Panc1 (cell line): ENCODE data around the gene MPL. TPM values are rescaled to one million over a fixed set of nuclear protein-coding genes. Genes with fewer than 3 reads are reported as not detected.

Experiments used
- ATAC-seq: fragments of 200-7000 bp; cut with Tn5 transposase; 2 replicates; pipeline ENCODE4 v1.9.1; 2020; ENCODE audit warnings: mild to moderate bottlenecking, moderate library complexity
- BruUV-seq: library from RNA; stranded (reverse); fragments of 400-500 nt; replicated peaks from 2 replicates; lab custom pipeline; 2021; lab: Mats Ljungman, UMichigan
- CTCF ChIA-PET: fragments of 300-600 bp; sonication (Branson Sonifier 250); formaldehyde crosslinking; loops from one replicate; lab custom pipeline; 2022; ENCODE audit warnings: antibody characterized with exemption; lab: Charles Lee
- POLR2A ChIA-PET: fragments of 300-600 bp; sonication (Branson Sonifier 250); formaldehyde crosslinking; loops from one replicate; lab custom pipeline; 2022; ENCODE audit warnings: antibody characterized with exemption; lab: Charles Lee
- DNase-seq: peaks from one replicate; pipeline ENCODE4 v3.0.0-alpha.2; 2010; ENCODE audit warnings: low read depth, low spot score
- H3K27ac ChIP-seq: 2 replicates; pipeline ENCODE4 v1.5.1; 2011; ENCODE audit warnings: mild to moderate bottlenecking, low read length, inconsistent platforms
- H3K27me3 ChIP-seq: fragments of 200-500 bp; sonication (Bioruptor generic); 2 replicates; pipeline ENCODE4 v1.6.0; 2014; ENCODE audit warnings: low read length, inconsistent platforms; ENCODE audit not compliant: control insufficient read depth, insufficient read depth
- H3K36me3 ChIP-seq: fragments of 200-500 bp; sonication (Bioruptor generic); 2 replicates; pipeline ENCODE4 v1.5.1; 2014; ENCODE audit warnings: inconsistent platforms, mild to moderate bottlenecking, low read length, moderate library complexity; ENCODE audit not compliant: control insufficient read depth, insufficient read depth
- H3K4me1 ChIP-seq: 2 replicates; pipeline ENCODE4 v1.5.1; 2011; ENCODE audit warnings: inconsistent platforms, mild to moderate bottlenecking, low read length, moderate library complexity; ENCODE audit not compliant: control insufficient read depth, insufficient read depth
- H3K4me3 ChIP-seq, 2 experiments: 2 replicates each; pipeline ENCODE4 v1.5.1; 2011 to 2012; ENCODE audit warnings: low read depth in 2 of 2, low read length in 2 of 2, mild to moderate bottlenecking in 2 of 2, inconsistent platforms in 1 of 2, moderate library complexity in 1 of 2
- H3K9me3 ChIP-seq: fragments of 200-500 bp; sonication (Bioruptor generic); 2 replicates; pipeline ENCODE4 v1.5.1; 2014; ENCODE audit warnings: low read depth, mild to moderate bottlenecking, inconsistent platforms, low read length, moderate library complexity; ENCODE audit not compliant: control insufficient read depth, insufficient read depth
- CTCF ChIP-seq: fragments of 450-650 bp; IDR thresholded peaks from 2 replicates; pipeline ENCODE4 v1.5.1; 2017; ENCODE audit warnings: mild to moderate bottlenecking
- POLR2AphosphoS5 ChIP-seq: IDR thresholded peaks from 2 replicates; pipeline ENCODE4 v1.6.1; 2012; ENCODE audit warnings: mild to moderate bottlenecking, low read depth, low read length, moderate library complexity
- REST ChIP-seq, 2 experiments: IDR thresholded peaks; 2 replicates each; pipeline ENCODE4 v1.6.1; 2011 to 2012; ENCODE audit warnings: low read depth in 2 of 2, control low read depth in 1 of 2, low read length in 1 of 2, mild to moderate bottlenecking in 1 of 2, moderate library complexity in 1 of 2; ENCODE audit not compliant: insufficient read depth in 1 of 2
- SIN3A ChIP-seq: IDR thresholded peaks from 2 replicates; pipeline ENCODE4 v1.6.1; 2012; ENCODE audit warnings: low read depth, mild to moderate bottlenecking, low read length, moderate library complexity, borderline replicate concordance; ENCODE audit not compliant: insufficient read depth
- TCF7L2 ChIP-seq: IDR thresholded peaks from 2 replicates; pipeline ENCODE4 v1.6.1; 2011; ENCODE audit warnings: mild to moderate bottlenecking, low read depth, low read length, inconsistent platforms
- in situ Hi-C: cut with HindIII; loops from 2 replicates; pipeline ENCODE4 v1.10.0; 2016; ENCODE audit warnings: low sequenced_read_pairs, low pct_unique_long_range_greater_than_20kb
- intact Hi-C: fragments of 100-400 bp; cut with micrococcal nuclease; formaldehyde crosslinking; loops from one replicate; pipeline ENCODE4 v1.10.0; 2022; ENCODE audit not compliant: unreplicated experiment
- total RNA-seq: library from RNA; stranded (reverse); gene quantifications from one replicate; pipeline ENCODE4 v1.2.1, GENCODE V29; 2021; ENCODE audit not compliant: unreplicated experiment

The MPL gene
- total RNA-seq, 1 experiment from 2014 or later: not detected

GRCh38 chr1:43292679-43293078, 44.9 kb upstream of the MPL start:
- Histone ChIP-seq H3K9me3 (no peaks in the 10 kb centered on the region), H3K36me3 (no peaks in the 10 kb centered on the region), H3K4me3 (no peak overlapping the region), H3K27ac (no peak overlapping the region), H3K27me3 (no peaks in the 10 kb centered on the region), H3K4me1 (no peaks in the 10 kb centered on the region)
- CTCF ChIA-PET: no interaction called here
- intact Hi-C loops (no loop called here), in situ Hi-C loops (no loop called here)
- DNase-seq: no peak
- no TSS peak for BruUV-seq
- POLR2A ChIA-PET: no interaction called here
- TF ChIP-seq CTCF (no peak), TCF7L2 (no peak), REST (IDR thresholded peaks at IDR 0.05; ENCODE audit: insufficient read depth in 1 of 2, low read depth in 2 of 2, low read length in 1 of 2) (no peak)
- ATAC-seq: no peak

GRCh38 chr1:43293176-43293575, 44.4 kb upstream of the MPL start:
- no peak for DNase-seq
- Histone ChIP-seq H3K36me3 (no peaks in the 10 kb centered on the region), H3K4me1 (no peaks in the 10 kb centered on the region), H3K4me3 (no peak overlapping the region), H3K9me3 (no peaks in the 10 kb centered on the region), H3K27me3 (no peaks in the 10 kb centered on the region), H3K27ac (no peak overlapping the region)
- TF ChIP-seq SIN3A: no peak
- no peak for TF ChIP-seq CTCF
- no peak for TF ChIP-seq TCF7L2
- no peak for TF ChIP-seq REST (IDR thresholded peaks at IDR 0.05; ENCODE audit: insufficient read depth in 1 of 2, low read depth in 2 of 2, low read length in 1 of 2)
- TF ChIP-seq POLR2AphosphoS5: no peak
- in situ Hi-C loops: no loop called here
- POLR2A ChIA-PET: no interaction called here
- intact Hi-C loops: no loop called here
- CTCF ChIA-PET: no interaction called here
- ATAC-seq: no peak
- BruUV-seq: no TSS peak
